NCI-H226 (cell line): ENCODE measurements around the gene RABAC1.
"Not testable (repeated sequence)": the region's sequence is repeated elsewhere in the genome, so short reads cannot be mapped to it uniquely, and the experiment has no call there.

Source experiments
- DNase-seq: peaks from one replicate; pipeline ENCODE4 v3.0.0-alpha.2; 2015

The RABAC1 gene

DNA sequence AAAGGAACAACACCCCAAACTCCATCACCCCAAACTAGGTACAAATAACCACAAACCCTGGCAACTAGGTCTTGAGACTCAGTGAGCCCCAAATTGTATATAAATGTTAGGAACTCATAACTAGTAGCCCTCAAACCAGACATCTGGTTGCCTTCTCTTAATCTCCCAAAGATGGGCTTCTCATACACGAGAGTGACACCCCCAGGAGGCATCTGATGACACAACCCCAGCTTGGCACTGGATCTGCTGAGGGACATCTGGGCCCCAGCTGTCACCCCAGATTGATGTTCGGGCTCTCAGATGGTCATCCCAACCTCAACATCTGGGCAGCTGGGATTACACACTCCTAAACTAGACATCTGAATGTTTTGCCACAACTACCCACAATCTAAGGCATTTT, 14.8 kb downstream of the RABAC1 start:
- no peak for DNase-seq

DNA sequence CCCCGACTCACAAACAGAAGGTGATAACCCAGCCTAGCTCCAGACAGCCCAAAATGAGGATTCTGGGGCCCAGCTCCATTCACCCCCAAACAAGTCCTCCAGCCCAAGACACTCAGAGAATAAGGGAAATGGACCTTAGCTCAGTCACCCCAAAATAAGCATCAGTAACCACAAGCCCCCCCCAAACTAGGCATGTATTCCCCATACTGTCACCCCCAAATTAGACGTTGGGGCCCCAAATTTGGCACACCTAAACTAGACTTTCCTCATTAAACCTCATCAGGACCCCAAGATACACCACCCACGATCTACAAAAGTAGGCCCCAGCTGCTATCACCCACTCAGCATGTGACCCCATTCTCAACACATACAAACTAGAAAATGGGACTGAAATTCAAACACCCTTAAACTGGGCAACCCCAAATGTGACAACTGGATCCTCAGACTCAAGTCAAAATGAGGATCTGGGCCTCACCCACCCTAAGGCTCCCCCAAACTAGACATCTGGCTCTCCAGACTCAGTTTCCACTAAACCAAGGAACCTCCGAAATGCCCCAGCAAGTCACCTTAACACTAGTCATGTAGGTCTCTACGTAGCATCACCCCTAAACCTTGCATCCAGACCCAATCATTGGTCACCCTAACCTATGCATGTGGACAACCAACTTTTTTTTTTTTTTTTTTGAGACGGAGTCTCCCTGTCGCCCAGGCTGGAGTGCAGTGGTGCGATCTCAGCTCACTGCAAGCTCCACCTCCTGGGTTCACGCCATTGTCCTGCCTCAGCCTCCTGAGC, 17.5 kb downstream of the RABAC1 start:
- DNase-seq, result no peak

DNA sequence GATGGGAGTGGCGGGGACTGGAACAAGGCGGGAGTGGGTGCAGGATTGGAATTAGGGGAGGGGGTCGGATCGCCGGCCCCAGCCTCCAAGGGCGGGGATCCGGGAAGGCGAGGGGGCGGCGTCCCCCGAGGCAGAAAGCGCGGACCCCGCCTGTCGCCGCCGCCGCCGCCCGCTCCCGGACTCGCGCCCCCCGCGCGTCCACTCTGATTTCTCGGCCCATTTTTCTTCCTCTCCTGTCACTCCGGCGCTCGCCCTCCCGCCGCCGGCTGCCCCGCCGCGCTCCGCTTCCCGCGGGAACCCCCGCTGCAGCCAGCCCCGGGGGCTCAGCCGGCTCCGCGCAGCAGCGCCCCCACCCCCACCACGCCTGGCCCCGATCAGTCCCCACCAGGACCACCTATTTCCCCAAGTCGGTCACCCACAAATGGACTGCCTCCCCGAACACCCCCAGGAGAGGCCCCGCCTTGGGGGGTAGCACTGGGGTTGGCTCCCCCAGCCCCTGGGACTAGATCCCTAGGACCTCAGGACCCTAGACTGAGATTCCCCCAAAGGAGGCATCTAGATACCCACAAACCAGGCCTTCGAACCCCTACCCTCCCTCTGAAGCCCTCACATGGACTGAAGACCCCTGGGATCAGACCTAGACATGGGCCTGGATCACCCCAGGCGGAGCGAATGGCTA, 18.3 kb downstream of the RABAC1 start:
- DNase-seq, result no peak

DNA sequence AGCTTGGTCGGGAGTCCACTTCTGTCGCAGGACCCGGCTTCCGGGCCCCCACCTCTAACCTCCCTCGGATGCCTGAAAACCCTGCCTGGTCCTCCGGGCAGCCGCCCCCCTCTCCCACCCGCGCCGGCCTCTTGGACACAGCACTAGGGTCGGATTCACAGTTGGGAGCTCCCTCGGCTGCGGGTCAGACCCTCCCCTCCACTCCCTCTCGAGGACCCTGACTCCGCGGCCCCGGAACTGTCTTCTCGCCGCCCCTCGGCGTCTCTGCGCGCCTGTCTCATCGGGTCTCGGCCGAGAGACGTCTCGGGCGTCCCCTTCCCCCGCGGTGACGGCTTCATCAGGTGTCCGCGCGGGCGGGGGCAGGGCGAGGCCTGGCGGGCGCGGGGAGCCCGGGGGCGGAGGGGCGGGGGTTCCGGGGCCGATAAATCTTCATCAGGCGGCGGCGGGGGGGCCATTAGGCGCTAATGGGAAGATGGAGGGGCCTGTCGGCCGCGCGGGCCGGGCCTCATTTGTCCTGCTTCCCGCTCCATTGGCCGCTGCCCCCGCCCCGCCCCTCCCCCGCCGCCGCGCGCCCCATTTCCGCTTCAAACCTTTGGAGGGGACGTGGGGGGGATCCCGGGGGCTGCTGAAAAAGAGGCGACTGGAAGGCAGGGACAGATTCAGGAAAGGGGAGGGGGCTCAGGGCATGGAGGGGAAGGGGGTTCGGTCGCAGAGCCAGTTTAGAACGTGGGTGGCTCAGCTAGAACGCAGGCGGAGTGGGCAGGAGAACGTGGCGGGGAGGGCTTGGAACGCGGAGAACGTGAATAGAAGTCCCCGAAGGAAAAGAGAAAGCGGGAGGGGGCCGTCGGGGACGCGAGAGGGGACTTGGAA, 19.0 kb downstream of the RABAC1 start:
- peak; percentile 46 for DNase-seq

DNA sequence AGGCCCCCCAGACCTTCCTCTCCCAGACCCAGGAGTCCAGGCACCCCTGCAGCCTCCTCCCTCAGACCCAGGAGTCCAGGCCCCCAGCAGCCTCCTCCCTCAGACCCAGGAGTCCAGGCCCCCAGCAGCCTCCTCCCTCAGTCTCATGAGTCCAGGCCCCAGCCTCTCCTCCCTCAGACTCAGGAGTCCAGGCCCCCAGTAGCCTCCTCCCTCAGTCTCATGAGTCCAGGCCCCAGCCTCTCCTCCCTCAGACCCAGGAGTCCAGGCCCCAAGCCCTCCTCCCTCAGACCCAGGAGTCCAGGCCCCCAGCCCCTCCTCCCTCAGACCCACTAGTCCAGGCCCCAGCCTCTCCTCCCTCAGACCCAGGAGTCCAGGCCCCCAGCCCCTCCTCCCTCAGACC, 19.9 kb downstream of the RABAC1 start:
- not testable (repeated sequence) for DNase-seq

DNA sequence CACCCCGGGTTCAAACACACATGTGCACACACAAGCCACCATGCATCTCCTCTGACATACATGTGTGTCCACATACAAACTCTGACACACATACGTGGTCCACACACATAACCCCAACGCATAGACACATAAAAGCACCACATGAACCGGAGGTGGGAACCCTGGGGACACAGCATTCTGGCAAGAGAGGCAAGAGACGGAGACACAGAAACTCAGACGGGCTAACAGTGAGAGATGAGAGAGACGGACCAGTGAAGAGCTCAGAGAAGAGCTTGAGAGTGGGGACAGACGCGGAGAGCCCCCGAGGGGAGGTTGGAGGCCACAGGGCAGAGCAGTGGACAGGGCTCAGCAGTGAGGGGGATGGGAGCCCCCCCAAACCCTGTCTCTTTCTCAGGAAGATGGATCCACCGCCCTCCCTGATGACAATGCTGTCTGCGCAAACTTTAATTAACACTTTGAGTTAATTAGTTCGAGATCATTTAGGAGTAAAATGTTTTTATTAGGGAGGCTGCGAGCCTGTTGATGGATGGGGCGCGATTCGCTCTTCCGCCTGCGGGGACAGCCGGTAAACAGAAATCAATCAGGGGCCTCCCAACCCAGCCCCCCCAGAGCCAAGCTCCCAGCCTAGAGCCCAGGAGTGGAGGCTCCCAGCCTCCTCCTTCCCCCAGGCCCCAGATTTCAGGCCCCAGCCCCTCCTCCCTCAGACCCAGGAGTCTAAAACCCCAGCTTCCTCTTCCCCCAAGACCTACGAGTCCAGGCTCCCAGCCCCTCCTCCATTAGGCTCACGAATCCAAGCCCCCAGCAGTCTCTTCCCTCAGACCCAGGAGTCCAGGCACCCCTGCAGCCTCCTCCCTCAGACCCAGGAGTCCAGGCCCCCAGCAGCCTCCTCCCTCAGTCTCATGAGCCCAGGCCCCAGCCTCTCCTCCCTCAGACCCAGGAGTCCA, 21.3 kb downstream of the RABAC1 start:
- no peak for DNase-seq

DNA sequence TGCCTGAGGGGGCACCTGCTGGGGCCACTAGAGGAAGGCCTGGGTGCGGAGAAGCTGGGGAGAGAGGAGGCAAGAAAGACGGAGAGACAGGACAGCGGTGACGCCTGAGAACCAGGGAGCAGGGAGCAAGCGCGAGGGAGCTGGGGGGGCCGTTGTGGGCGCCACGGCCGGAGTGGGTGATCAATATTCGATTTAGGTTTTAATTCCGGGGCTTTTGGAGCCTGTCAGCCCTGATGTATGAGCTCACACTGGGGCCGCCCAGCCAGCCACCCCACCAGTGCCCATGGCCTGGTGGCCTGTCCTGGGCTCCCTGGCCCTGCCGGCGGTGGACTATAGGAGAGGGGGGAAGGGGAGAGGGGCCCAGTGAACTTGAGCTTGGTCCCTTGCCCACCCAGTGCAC, 22.2 kb downstream of the RABAC1 start:
- no peak for DNase-seq

DNA sequence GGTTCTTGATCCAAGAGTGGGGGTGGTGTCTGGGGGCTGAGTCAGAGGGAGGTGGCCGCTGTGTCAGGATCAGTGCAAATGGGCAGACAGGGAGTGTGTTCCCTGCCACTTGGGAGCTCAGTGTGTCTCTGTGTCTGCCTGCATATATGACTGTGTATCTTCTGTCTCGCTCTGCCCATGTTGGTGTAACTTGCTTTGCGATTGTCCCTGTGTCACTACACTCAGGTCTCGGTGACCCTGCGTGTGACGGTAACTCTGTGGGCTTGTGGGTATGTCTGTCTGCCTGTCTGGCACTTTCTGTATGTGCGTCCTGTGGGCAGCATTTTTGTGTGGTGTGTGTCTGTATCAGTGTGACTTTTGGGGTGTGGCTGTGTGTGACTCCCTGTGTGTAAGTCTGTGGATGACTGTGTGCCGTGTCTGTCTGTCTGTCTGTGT, 22.7 kb downstream of the RABAC1 start:
- DNase-seq, result no peak

DNA sequence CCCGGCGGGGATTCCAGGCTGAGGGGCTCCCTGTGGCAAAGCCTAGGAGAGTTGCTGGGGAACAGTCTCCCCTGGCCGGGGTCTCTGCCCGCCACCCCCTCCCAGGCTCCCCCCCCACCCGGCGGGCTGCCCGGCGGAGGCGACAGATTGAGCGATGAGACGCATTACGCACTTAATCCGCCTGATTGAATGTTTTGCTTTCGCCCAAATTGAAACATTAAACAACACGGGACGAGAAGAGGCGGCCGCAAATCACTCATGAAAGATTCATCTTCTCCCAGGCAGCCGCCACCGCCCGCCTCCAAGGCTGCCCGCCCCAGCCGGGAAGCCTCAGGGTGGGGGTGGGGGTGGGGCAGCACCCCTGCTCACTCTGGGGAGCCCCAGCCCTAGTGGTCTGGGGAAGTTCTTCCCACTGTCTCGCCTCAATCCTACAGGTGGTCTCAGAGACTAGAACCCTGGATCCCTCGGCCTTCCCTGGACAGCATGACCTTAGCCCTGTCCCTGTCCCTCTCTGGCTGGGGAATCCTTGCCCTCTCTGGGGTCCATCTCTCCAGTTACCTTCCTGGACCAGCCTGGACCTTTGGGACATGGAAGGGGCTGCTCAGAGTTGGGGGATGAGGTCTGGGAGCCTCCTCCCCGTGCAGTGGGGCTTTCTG, 23.2 kb downstream of the RABAC1 start:
- no peak for DNase-seq

DNA sequence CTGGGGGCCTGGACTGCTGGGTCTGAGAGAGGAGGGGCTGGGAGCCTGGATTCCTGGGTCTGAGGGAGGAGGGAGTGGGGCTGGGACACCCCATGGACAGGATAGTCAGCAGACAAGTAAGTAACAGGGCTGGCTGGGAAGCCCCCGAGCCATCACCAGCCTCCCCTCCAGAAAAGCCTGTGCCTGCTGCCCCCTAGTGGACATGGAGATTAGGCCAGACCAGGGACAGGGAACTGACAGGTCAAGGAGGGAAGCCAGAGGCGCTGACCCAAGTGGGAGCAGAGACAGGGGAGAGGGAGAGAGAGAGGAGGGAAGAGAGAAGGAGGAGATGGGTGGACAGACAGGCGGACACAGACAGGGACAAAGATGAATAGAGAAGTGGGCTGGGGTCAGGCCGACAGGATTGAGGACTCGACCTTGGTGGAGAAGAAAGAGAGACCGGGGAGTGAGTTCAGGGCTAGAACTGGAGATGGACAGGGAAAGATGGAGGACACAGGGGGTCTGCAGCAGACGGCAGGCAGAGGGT, 24.2 kb downstream of the RABAC1 start:
- peak; percentile 18 for DNase-seq

DNA sequence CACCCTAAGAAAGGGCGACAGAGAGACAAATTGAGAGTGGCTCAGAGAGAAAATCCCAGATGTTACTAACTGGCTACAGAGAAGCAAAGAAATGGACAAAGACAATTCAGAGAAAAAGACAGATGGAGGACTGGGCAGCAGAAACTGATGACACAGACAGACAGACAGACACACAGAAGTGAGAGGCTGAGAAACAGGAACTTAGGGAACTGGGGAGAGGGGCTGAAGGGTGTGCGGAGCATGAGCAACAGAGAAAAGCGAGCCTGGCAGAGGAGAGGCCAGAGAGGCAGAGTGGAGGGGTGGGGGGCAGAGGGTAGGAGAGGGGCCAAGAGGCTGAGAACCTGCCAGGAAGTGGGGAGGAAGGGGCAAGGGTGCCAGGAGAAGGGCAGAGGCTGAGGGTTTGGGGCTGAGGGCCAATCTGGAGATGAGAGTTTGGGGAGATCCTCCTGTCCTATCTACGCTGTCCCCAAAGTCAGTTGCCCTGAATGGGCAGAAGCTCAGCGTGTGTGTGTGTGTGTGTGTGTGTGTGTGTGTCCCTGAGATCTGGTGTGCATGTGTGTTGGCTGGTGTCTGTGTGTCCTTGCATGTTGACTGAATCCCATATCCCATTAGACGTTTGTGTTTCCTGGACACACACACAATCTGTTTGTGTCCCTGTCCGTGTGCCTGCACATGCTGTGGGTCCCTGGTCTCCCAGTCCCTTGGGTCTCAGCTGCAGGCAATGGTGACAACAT, 25.3 kb downstream of the RABAC1 start:
- DNase-seq, result no peak

DNA sequence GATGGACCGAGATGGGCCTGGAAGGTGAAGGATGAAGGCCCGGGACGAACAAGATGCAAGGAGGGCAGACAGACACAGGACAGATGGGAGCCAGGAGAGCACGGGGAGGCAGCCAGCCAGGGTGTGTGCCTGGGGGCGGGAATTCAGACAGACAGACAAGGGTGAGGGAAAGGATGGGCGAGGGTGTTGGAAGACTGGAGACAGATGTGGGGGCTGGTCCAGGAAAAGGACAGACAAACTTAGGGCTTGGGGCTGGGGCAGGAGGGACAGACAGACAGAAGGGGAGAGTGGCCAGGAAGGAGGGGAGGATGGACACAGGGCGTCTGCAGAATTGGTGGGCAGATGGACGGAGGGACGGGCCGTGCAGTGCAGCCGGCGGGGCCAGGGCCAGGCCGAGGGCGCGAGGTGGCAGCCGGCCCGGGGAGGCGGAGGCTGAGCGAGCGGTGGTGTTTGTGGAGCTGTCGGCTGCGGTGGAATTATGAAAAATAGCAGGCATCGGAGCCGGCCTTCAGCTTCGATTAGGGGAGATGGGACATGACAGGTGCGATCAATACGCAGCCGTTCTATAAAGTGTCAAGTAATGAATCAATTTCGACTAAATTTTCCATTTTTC, 26.3 kb downstream of the RABAC1 start:
- DNase-seq, result no peak

DNA sequence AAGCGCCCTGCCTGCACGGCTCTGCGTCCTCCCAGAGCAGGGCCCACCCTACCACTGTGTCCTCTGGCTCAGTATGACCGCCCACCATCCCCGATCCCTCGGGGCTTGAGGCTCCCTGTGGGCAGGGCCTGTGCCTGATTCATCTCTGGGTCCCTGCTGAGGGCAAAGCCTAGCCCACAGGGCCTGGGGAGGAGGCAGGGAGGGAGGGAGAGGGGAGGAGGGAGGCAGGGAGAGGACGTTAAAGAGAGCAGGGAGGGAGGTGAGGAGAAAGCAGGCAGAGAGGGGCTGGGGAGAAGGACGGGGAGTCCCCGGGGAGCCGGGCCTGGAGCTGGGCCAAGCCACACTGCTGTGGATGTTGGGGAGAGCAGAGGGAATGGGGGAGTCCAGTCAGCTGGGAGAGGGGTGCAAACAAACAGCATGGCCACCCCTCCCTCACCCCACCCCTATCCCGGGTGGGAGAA, 26.8 kb downstream of the RABAC1 start:
- DNase-seq, result no peak

DNA sequence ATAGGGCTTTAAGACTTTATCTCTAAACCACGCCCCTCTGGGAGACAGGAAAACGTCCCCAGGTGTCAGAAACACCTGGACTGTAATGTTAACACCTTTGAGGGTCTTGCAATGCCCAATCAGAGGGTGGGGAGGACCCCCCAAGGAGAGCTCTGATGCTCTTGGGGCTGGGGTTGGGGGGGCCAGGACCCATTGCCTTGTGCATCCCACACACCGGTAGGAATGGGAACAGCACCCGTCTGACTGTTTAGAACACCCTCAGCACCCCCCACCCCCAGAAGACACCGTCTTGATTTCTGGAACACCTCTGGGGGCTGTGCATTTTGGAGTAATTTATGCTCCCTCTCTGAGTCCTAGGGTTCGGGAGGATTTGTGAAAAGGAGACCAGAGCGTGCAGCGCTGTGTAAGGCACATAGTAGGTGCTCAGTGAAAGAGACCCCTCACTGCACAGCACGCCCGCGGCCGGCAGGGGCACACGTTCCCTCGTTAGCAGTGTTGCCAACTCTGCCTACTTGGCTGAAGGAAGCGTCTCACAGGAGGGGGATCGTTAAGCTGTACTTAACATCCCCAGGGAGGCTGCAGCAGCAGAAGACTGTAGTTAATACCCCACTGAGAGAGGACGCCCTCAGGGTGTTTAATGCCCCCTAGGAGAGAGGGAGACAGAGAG, 28.1 kb downstream of the RABAC1 start:
- no peak for DNase-seq

DNA sequence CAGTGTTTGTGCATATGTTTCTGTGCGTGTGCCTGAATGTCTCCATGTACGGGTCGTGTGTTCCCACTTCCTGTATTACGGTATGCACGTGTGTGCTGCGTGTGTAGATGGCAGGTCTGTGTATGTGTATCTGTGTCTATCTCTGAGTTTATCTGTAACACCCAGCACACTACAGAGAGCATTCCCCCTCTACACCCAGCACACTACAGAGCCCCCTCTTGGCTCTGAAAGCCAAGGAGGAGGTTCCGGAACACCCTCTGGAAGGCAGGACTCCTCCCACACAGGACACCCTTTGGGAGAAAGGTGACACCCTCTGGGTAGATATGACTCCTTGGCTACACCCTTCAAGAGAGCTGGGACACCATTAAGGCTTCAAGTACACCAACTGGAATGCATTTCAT, 28.8 kb downstream of the RABAC1 start:
- DNase-seq, result no peak

DNA sequence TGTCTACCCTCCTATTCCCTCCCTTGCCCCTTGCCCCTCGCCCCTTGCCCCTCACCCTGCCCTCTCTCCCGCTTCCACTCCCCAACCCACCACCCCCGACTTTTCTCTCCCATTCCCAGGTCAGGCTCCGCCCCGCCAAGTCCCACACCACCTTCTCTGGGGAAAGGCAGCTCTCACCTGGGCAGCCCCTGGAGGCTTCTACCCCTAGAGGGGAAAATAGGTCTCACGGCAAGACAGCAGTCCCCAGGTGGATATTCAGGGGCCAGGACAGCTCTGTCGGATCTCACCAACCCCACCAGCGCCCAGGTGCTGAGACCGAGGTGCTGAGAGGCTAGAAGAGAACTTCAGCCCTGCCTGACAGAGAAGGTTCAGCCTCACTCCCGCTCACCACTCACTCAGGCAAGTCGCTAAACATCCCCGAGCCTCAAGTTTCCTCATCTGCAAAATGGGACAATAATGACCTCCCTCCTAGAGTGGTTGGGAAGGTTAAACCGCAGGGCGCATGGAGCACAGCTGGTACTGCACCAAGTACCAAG, 29.5 kb downstream of the RABAC1 start:
- no peak for DNase-seq

DNA sequence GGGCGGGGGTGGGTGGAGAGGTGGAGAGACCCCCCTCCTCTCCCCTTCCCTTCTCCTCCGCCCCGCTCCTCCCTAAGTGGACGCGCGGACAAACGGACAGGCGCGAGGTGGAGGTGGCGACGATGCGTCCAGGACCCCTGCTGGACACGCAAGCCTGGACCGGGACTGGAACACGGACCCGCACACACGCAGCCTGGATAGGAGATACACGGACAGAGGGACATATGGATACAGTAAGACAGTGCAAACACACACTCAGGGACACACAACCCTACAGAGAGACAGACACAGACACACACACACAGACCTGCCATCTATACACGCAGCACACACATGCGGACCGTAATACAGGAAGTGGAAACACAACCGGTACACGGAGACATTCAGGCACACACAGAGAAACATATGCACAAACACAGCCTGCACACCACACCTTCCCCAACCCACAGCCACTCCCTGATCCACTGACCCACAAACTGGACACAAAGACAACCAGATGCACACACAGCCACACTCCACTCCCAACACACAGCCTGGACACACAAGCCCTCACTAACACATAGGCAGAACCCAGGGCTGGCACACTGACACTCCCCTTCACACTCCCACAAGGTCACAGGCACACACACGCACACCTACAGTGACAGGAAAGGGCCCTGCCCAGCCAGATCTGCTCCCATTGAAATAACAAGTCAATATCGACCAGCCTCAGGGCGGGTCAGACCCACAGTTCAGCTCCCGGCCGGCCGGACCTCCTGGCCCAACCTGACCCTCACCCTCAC, 30.2 kb downstream of the RABAC1 start:
- no peak for DNase-seq

DNA sequence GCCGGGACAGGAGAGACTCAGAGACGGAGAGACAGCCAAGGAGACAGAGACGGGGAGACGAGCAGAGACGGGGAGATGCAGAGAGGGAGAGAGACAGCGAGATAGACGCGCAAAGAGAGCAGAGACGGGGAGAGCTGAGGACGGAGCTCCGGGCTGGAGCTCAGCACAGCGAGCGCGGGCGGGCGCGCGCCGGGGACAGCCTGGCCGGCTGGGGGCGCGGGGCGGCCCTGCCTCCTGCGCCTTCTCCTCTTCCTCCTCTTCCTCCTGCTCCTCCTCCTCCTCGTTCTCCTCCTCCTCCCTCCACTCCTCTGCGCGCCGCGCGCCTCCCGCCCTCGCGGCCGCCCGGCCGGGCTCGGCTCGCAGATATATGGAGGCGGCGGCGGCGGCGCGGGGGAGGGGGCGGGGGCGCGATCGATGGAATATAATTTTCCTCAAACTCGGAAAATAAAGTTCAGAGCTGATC, 30.9 kb downstream of the RABAC1 start, which contains the start of gene ERFL:
TSS of gene ERFL (minus strand) at position 229 of the 463 bp plus-strand sequence. CDS start 15,530 bp downstream, outside the sequence.
- peak; percentile 14 for DNase-seq
